K562 (cell line): ENCODE measurements around the gene NAV2. TPM values are rescaled to one million over a fixed set of nuclear protein-coding genes. Genes with fewer than 3 reads are reported as not detected.
A peak's percentile ranks its signal among the peaks of the same experiment; 100 is the strongest.

Source experiments
- ATF1 ChIP-seq, 2 experiments: fragments of 450-650 bp in 1 of 2; IDR thresholded peaks; 2 replicates each; pipeline ENCODE4 v1.6.1; 2016; ENCODE audit warnings: missing compliant biosample characterization in 1 of 2, missing genetic modification characterization in 1 of 2
- CBFA2T2 ChIP-seq: fragments of 450-650 bp; conservative IDR thresholded peaks from 2 replicates; pipeline ENCODE4 v1.6.1; 2017; ENCODE audit warnings: mild to moderate bottlenecking
- CBFB ChIP-seq: sonication (generic); formaldehyde crosslinking; IDR thresholded peaks from 2 replicates; pipeline ENCODE4 v1.4.0; 2020; ENCODE audit warnings: mild to moderate bottlenecking, missing genetic modification reagents
- CBX8 ChIP-seq: fragments of 200-600 bp; sonication (generic); IDR thresholded peaks from 2 replicates; pipeline ENCODE4 v1.6.1; 2012; ENCODE audit warnings: borderline replicate concordance, mixed run types, low read depth, mild to moderate bottlenecking, moderate library complexity, mixed read lengths, low read length, control low read depth, inconsistent platforms; ENCODE audit not compliant: poor library complexity, severe bottlenecking; ENCODE audit errors: extremely low read depth
- MXD1 ChIP-seq: fragments of 250-450 bp; sonication (Bioruptor Pico); IDR thresholded peaks from 2 replicates; pipeline ENCODE4 v1.8.0; 2021; ENCODE audit warnings: borderline replicate concordance, mild to moderate bottlenecking, moderate library complexity; ENCODE audit not compliant: poor library complexity, severe bottlenecking
- PHTF2 ChIP-seq: fragments of 250-450 bp; sonication (Bioruptor Pico); IDR thresholded peaks from 2 replicates; pipeline ENCODE4 v1.5.0; 2021; ENCODE audit warnings: mild to moderate bottlenecking
- PTTG1 ChIP-seq: fragments of 450-650 bp; IDR thresholded peaks from 2 replicates; pipeline ENCODE4 v1.6.1; 2016; ENCODE audit warnings: low read depth, mild to moderate bottlenecking, missing genetic modification characterization, missing compliant biosample characterization
- RFX5 ChIP-seq: IDR thresholded peaks from 2 replicates; pipeline ENCODE4 v1.6.1; 2011; ENCODE audit warnings: low read depth, mild to moderate bottlenecking, improper control_type of control experiment, low read length
- SETDB1 ChIP-seq: IDR thresholded peaks from one replicate; pipeline ENCODE4 v1.6.1; 2012; ENCODE audit warnings: low read length, control low read depth, inconsistent platforms
- SMARCA5 ChIP-seq: fragments of 450-650 bp; IDR thresholded peaks from 2 replicates; pipeline ENCODE4 v1.6.1; 2016
- SMARCB1 ChIP-seq: IDR thresholded peaks from 2 replicates; pipeline ENCODE4 v1.6.1; 2011; ENCODE audit warnings: improper control_type of control experiment, low read depth; ENCODE audit not compliant: insufficient read length
- TAF1 ChIP-seq: IDR thresholded peaks from 2 replicates; pipeline ENCODE4 v1.6.1; 2011; ENCODE audit warnings: mild to moderate bottlenecking, low read length, moderate library complexity; ENCODE audit not compliant: insufficient read depth, control insufficient read depth, severe bottlenecking; ENCODE audit errors: extremely low read depth
- TCF15 ChIP-seq: fragments of 250-450 bp; sonication (Bioruptor Pico); IDR thresholded peaks from 2 replicates; pipeline ENCODE4 v1.8.0; 2022; ENCODE audit warnings: moderate library complexity, mild to moderate bottlenecking, inconsistent platforms
- ZFX ChIP-seq: sonication (generic); formaldehyde crosslinking; IDR thresholded peaks from 2 replicates; pipeline ENCODE4 v1.8.0; 2022; ENCODE audit warnings: mild to moderate bottlenecking, missing genetic modification reagents, moderate library complexity
- ZNF133 ChIP-seq: fragments of 250-450 bp; sonication (Bioruptor Pico); IDR thresholded peaks from 2 replicates; pipeline ENCODE4 v1.4.0; 2020; ENCODE audit warnings: mild to moderate bottlenecking
- ZNF140 ChIP-seq: fragments of 250-450 bp; sonication (Bioruptor Pico); IDR thresholded peaks from 2 replicates; pipeline ENCODE4 v1.8.0; 2021; ENCODE audit warnings: moderate library complexity, mild to moderate bottlenecking, inconsistent platforms
- ZNF212 ChIP-seq: fragments of 450-650 bp; formaldehyde crosslinking; IDR thresholded peaks from 2 replicates; pipeline ENCODE4 v1.4.0; 2020; ENCODE audit warnings: mild to moderate bottlenecking
- polyA plus RNA-seq, 8 experiments: library from polyadenylated mRNA; depleted of rRNA in 4 of 8; stranded (reverse) in 5 of 8; unstranded in 3 of 8; fragments of >200 nt; fragmentation: Nextera tagmentation in 2 of 8; fragmentation: Illumina TruSeq in 1 of 8; extraction: Ambion mirVana in 2 of 8; extraction: Trizol in 1 of 8; gene quantifications; 2 replicates each; pipeline versions ENCODE4 v1.2.1 to v1.2.3, GENCODE V29; 2011 to 2014; ENCODE audit warnings: inconsistent platforms in 1 of 8, missing spikeins in 1 of 8
- total RNA-seq, 7 experiments: library from RNA; depleted of rRNA in 6 of 7; stranded (reverse); fragments of >200 nt in 6 of 7; fragmentation: Illumina TruSeq in 2 of 7; extraction: Trizol in 2 of 7; gene quantifications; 2 replicates each; pipeline versions ENCODE4 v1.2.1 to v1.2.3, GENCODE V29; 2011 to 2021; ENCODE audit warnings: low replicate concordance in 1 of 7
- TF ChIP-seq, protein P1 (sequence below): sonication (generic); formaldehyde crosslinking; IDR thresholded peaks from 2 replicates; pipeline ENCODE4 v1.8.1; 2023; ENCODE audit warnings: mild to moderate bottlenecking, missing genetic modification reagents, moderate library complexity
- TF ChIP-seq, protein P2 (sequence below): fragments of 450-650 bp; formaldehyde crosslinking; conservative IDR thresholded peaks from 2 replicates; pipeline ENCODE4 v1.4.0; 2022; ENCODE audit warnings: mild to moderate bottlenecking, missing genetic modification characterization
- TF ChIP-seq, protein P3 (sequence below): fragments of 450-650 bp; IDR thresholded peaks from 2 replicates; pipeline ENCODE4 v1.6.1; 2014; ENCODE audit warnings: low read depth, mild to moderate bottlenecking, moderate library complexity, borderline replicate concordance
- TF ChIP-seq, protein P4 (sequence below): sonication (generic); formaldehyde crosslinking; IDR thresholded peaks from 2 replicates; pipeline ENCODE4 v1.8.0; 2023; ENCODE audit warnings: mild to moderate bottlenecking, missing genetic modification reagents

NAV2 gene
- total and polyA plus RNA-seq, 9 of the 15 experiments (the other 6 are each of a cell fraction or from before 2014, with no cell fraction given), result 0.03 to 0.35 (median 0.05) TPM

- TF ChIP-seq MXD1 (CRISPR knock-in tag), result peak; percentile 11
- TF ChIP-seq SMARCB1, result no peak
- no peak for TF ChIP-seq CBFB
- no peak for TF ChIP-seq PHTF2
- TF ChIP-seq CBX8, result no peak
- peak; percentile 60; the same call in 1 of the 2 replicates for TF ChIP-seq TCF15 (CRISPR knock-in tag)
- TF ChIP-seq, protein P1, sequence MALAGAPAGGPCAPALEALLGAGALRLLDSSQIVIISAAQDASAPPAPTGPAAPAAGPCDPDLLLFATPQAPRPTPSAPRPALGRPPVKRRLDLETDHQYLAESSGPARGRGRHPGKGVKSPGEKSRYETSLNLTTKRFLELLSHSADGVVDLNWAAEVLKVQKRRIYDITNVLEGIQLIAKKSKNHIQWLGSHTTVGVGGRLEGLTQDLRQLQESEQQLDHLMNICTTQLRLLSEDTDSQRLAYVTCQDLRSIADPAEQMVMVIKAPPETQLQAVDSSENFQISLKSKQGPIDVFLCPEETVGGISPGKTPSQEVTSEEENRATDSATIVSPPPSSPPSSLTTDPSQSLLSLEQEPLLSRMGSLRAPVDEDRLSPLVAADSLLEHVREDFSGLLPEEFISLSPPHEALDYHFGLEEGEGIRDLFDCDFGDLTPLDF (CRISPR knock-in tag), result no peak
- TF ChIP-seq ZNF140, result no peak
- TF ChIP-seq ZNF133, result no peak
- TF ChIP-seq CBFA2T2, result no peak
- no peak for TF ChIP-seq RFX5
- TF ChIP-seq, protein P2, sequence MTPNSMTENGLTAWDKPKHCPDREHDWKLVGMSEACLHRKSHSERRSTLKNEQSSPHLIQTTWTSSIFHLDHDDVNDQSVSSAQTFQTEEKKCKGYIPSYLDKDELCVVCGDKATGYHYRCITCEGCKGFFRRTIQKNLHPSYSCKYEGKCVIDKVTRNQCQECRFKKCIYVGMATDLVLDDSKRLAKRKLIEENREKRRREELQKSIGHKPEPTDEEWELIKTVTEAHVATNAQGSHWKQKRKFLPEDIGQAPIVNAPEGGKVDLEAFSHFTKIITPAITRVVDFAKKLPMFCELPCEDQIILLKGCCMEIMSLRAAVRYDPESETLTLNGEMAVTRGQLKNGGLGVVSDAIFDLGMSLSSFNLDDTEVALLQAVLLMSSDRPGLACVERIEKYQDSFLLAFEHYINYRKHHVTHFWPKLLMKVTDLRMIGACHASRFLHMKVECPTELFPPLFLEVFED, result no peak
- no peak for TF ChIP-seq ZFX (CRISPR knock-in tag)
- TF ChIP-seq SMARCA5, result no peak
- TF ChIP-seq, protein P3, sequence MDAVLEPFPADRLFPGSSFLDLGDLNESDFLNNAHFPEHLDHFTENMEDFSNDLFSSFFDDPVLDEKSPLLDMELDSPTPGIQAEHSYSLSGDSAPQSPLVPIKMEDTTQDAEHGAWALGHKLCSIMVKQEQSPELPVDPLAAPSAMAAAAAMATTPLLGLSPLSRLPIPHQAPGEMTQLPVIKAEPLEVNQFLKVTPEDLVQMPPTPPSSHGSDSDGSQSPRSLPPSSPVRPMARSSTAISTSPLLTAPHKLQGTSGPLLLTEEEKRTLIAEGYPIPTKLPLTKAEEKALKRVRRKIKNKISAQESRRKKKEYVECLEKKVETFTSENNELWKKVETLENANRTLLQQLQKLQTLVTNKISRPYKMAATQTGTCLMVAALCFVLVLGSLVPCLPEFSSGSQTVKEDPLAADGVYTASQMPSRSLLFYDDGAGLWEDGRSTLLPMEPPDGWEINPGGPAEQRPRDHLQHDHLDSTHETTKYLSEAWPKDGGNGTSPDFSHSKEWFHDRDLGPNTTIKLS, result no peak
- no peak; the same call in 1 of the 2 replicates for TF ChIP-seq ZNF212
- TF ChIP-seq ATF1 (CRISPR knock-in tag; IDR thresholded peaks at IDR 0.05), result no peak
- peak; percentile 48 for TF ChIP-seq ATF1 (tag; IDR thresholded peaks at IDR 0.05)
- no peak for TF ChIP-seq TAF1
- no peak for TF ChIP-seq SETDB1
- TF ChIP-seq, protein P4, sequence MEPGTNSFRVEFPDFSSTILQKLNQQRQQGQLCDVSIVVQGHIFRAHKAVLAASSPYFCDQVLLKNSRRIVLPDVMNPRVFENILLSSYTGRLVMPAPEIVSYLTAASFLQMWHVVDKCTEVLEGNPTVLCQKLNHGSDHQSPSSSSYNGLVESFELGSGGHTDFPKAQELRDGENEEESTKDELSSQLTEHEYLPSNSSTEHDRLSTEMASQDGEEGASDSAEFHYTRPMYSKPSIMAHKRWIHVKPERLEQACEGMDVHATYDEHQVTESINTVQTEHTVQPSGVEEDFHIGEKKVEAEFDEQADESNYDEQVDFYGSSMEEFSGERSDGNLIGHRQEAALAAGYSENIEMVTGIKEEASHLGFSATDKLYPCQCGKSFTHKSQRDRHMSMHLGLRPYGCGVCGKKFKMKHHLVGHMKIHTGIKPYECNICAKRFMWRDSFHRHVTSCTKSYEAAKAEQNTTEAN (CRISPR knock-in tag), result no peak
- TF ChIP-seq PTTG1, result peak; percentile 83
These were observed 266.3 kb downstream of the NAV2 start (continued) for GRCh38 chr11:19978668-19979518.
